HEK293T (cell line): Measurements from ENCODE around the gene HTR3C.
"Not testable (repeated sequence)": the region's sequence is repeated elsewhere in the genome, so short reads cannot be mapped to it uniquely, and the experiment has no call there.

ENCODE experiments used
- CTCF ChIA-PET: fragments of 350-600 bp; formaldehyde crosslinking; extraction: SDS; loops from one replicate; lab custom pipeline; 2021; ENCODE audit warnings: antibody characterized with exemption, inconsistent platforms; lab: Yijun Ruan, JAX
- POLR2A ChIA-PET: fragments of 350-600 bp; formaldehyde crosslinking; extraction: SDS; loops from one replicate; lab custom pipeline; 2020; ENCODE audit warnings: antibody characterized with exemption, inconsistent platforms; lab: Yijun Ruan, JAX
- DNase-seq: peaks from one replicate; pipeline ENCODE4 v3.0.0; 2012; ENCODE audit warnings: mixed read lengths; ENCODE audit errors: extremely low spot score
- ARNT ChIP-seq: fragments of 450-650 bp; IDR thresholded peaks from 2 replicates; pipeline ENCODE4 v1.6.1; 2017; ENCODE audit warnings: mild to moderate bottlenecking
- BHLHE40 ChIP-seq: fragments of 450-650 bp; IDR thresholded peaks from 2 replicates; pipeline ENCODE4 v1.6.1; 2016; ENCODE audit warnings: mild to moderate bottlenecking, moderate library complexity, borderline replicate concordance
- CTBP1 ChIP-seq: fragments of 450-650 bp; IDR thresholded peaks from 2 replicates; pipeline ENCODE4 v1.6.1; 2016; ENCODE audit warnings: borderline replicate concordance
- ELF4 ChIP-seq: fragments of 450-650 bp; IDR thresholded peaks from 2 replicates; pipeline ENCODE4 v1.6.1; 2017; ENCODE audit warnings: antibody characterized with exemption
- FOXA1 ChIP-seq: fragments of 450-650 bp; IDR thresholded peaks from 2 replicates; pipeline ENCODE4 v1.6.1; 2016; ENCODE audit warnings: mild to moderate bottlenecking
- FOXK2 ChIP-seq: fragments of 450-650 bp; IDR thresholded peaks from 2 replicates; pipeline ENCODE4 v1.6.1; 2016; ENCODE audit warnings: mild to moderate bottlenecking
- FOXM1 ChIP-seq: fragments of 450-650 bp; IDR thresholded peaks from 2 replicates; pipeline ENCODE4 v1.6.1; 2017; ENCODE audit warnings: mild to moderate bottlenecking, borderline replicate concordance
- HDGF ChIP-seq: fragments of 450-650 bp; IDR thresholded peaks from 2 replicates; pipeline ENCODE4 v1.6.1; 2017; ENCODE audit warnings: antibody characterized with exemption, borderline replicate concordance
- L3MBTL2 ChIP-seq: fragments of 450-650 bp; conservative IDR thresholded peaks from 2 replicates; pipeline ENCODE4 v1.6.1; 2016; ENCODE audit warnings: mild to moderate bottlenecking
- LEF1 ChIP-seq: fragments of 450-650 bp; IDR thresholded peaks from 2 replicates; pipeline ENCODE4 v1.6.1; 2017; ENCODE audit warnings: mild to moderate bottlenecking, borderline replicate concordance
- NFRKB ChIP-seq: fragments of 450-650 bp; IDR thresholded peaks from 2 replicates; pipeline ENCODE4 v1.6.1; 2016; ENCODE audit warnings: mild to moderate bottlenecking, moderate library complexity
- PKNOX1 ChIP-seq: fragments of 450-650 bp; IDR thresholded peaks from 2 replicates; pipeline ENCODE4 v1.6.1; 2016
- SP1 ChIP-seq: fragments of 450-650 bp; IDR thresholded peaks from 2 replicates; pipeline ENCODE4 v1.6.1; 2017
- SUZ12 ChIP-seq: fragments of 450-650 bp; IDR thresholded peaks from 2 replicates; pipeline ENCODE4 v1.6.1; 2016; ENCODE audit warnings: mild to moderate bottlenecking
- TARDBP ChIP-seq: fragments of 450-650 bp; IDR thresholded peaks from 2 replicates; pipeline ENCODE4 v1.6.1; 2016
- ZNF384 ChIP-seq: fragments of 450-650 bp; IDR thresholded peaks from 2 replicates; pipeline ENCODE4 v1.6.1; 2016

Gene HTR3C

GRCh38 chr3:184016811-184017671 lies 35.8 kb upstream of the HTR3C start:
- TF ChIP-seq FOXM1 (no peak), ARNT (no peak), FOXA1 (no peak), HDGF (no peak), BHLHE40 (no peak), LEF1 (no peak), ZNF384 (no peak), FOXK2 (no peak), CTBP1 (no peak), SP1 (no peak), NFRKB (no peak), SUZ12 (no peak), PKNOX1 (no peak), ELF4 (no peak), L3MBTL2 (no peak), TARDBP (no peak)
- DNase-seq = peak; percentile 75
- ChIA-PET POLR2A (interaction anchor here (0.6 to 1.0 kb wide), 5 partner anchors 20 to 236 kb away, joined by 3 to 4 read pairs (median 3); no protein-coding TSS in a partner anchor), CTCF (interaction anchor here (1.1 kb wide), 1 partner anchor 121 kb away, joined by 6 read pairs; no protein-coding TSS in a partner anchor)

DNA sequence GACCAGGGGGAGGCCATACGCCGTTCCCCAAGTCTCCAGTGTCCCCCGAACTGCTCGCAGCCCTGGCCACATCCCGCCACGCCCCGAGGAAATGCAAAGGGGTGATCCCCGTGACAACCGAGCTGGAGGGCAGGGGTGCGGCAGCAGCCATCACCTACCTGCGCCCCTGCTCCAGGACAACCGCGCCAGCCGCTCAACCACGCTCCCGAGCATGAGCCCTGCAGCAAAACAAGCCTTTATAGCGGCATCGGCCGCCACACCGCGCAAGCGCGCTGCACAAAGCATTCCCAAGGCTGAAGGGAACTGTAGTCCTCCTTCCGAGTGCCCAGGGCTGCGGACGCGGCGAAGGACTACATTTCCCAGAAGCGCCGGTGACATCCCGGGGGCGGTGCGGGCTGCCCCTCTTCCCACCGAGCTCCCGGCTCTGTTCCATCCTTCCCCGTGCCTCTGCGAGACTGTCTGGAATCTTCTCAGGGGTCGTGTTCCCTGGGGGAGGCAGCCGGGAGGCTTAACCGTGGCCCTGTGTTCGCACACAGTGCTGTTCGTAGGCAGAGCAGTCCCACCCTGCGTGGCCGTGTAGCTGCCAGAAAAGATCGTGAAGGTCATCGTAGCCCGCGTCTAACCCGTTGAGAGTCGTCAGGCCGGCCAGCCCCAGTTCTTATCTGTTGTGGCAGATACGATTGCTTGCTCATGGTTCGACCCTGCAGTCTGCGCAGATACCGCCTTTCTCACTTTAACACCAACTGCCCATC lies 35.0 kb upstream of the HTR3C start, which contains the start of gene ABCC5:
Gene ABCC5, minus strand, starts transcription at position 213 of the 752 bp plus-strand sequence. CDS start 3,492 bp downstream, outside the sequence.
- DNase-seq = peak; percentile 86
- TF ChIP-seq NFRKB = no peak
- TF ChIP-seq ELF4 = 0 out of 2 replicates have a peak, but pooled peaks have one; percentile 15
- TF ChIP-seq ARNT = no peak
- 0 out of 2 replicates have a peak, but pooled peaks have one; percentile 16 for TF ChIP-seq L3MBTL2
- no peak for TF ChIP-seq CTBP1
- TF ChIP-seq SUZ12 = no peak
- no peak for TF ChIP-seq SP1
- no peak for TF ChIP-seq TARDBP
- no peak for TF ChIP-seq LEF1
- TF ChIP-seq HDGF = no peak
- POLR2A ChIA-PET = interaction anchor here (0.6 to 1.0 kb wide), 5 partner anchors 19 to 235 kb away, joined by 3 to 4 read pairs (median 3); no protein-coding TSS in a partner anchor
- CTCF ChIA-PET = no interaction called here

DNA sequence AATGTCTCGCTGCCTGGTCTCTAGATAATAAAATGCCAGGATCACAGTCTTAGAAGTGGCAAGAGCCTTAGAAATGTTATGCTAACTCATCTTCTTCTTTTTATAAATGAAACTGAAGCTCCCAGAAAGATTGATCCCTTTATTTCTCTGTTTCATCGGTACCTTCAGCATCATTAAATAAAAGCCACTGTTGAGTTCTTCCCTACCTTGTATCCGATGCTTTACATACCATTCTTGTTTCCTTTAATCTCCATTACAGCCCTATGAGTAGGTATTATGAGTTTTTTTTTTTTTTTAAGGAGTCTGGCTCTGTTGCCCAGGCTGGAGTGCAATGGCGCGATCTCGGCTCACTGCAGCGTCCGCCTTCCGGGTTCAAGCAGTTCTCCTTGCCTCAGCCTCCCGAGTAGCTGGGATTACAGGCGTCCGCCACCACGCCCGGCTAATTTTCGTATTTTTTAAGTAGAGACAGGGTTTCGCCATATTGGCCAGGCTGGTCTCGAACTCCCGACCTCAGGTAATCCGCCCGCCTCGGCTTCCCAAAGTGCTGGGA lies 34.3 kb upstream of the HTR3C start:
- ChIA-PET POLR2A (interaction anchor here (1.0 kb wide), 2 partner anchors 18 to 114 kb away, joined by 3 to 4 read pairs; no protein-coding TSS in a partner anchor), CTCF (no interaction called here)
- no peak for DNase-seq
- no peak for TF ChIP-seq NFRKB
- no peak for TF ChIP-seq FOXA1
- no peak for TF ChIP-seq HDGF
- no peak for TF ChIP-seq LEF1
- no peak for TF ChIP-seq SUZ12
- no peak for TF ChIP-seq ARNT
- TF ChIP-seq L3MBTL2 = no peak
- no peak for TF ChIP-seq TARDBP
- TF ChIP-seq BHLHE40 = no peak
- TF ChIP-seq ZNF384 = no peak
- TF ChIP-seq SP1 = no peak
- TF ChIP-seq ELF4 = no peak
- no peak for TF ChIP-seq CTBP1
- TF ChIP-seq FOXM1 = no peak
- no peak for TF ChIP-seq PKNOX1
- TF ChIP-seq FOXK2 = no peak

GRCh38 chr3:184022323-184022722 lies 30.5 kb upstream of the HTR3C start:
- POLR2A ChIA-PET = no interaction called here
- DNase-seq = no peak
- CTCF ChIA-PET = no interaction called here
- TF ChIP-seq L3MBTL2 (no peak), PKNOX1 (no peak), ARNT (no peak), NFRKB (no peak), FOXK2 (no peak), TARDBP (no peak), ZNF384 (no peak), CTBP1 (no peak), BHLHE40 (no peak), LEF1 (no peak), ELF4 (no peak), FOXM1 (no peak), SP1 (no peak), FOXA1 (no peak), HDGF (no peak), SUZ12 (no peak)

GRCh38 chr3:184025256-184025655 lies 27.6 kb upstream of the HTR3C start:
- POLR2A ChIA-PET, CTCF ChIA-PET, DNase-seq: not testable (repeated sequence)

GRCh38 chr3:184028275-184028890 lies 24.5 kb upstream of the HTR3C start:
- DNase-seq, CTCF ChIA-PET, POLR2A ChIA-PET: not testable (repeated sequence)
